Erythroblast (primary cell): Measurements from ENCODE around the gene ATP2A2.

ENCODE experiments used
- GATA1 ChIP-seq: IDR thresholded peaks from 2 replicates; pipeline ENCODE4 v1.6.1; 2011; ENCODE audit warnings: low read depth, mild to moderate bottlenecking, control low read depth, low read length, moderate library complexity
- POLR2A ChIP-seq: IDR thresholded peaks from 2 replicates; pipeline ENCODE4 v1.6.1; 2011; ENCODE audit warnings: mild to moderate bottlenecking, low read length

GRCh38 chr12:110269622-110270124 lies 11.4 kb upstream of the ATP2A2 start:
- TF ChIP-seq POLR2A, result no peak
- TF ChIP-seq GATA1, result no peak
